Limb (tissue), 2 donors: ENCODE data around the gene IL21R.
"Not testable (repeated sequence)": the region's sequence is repeated elsewhere in the genome, so short reads cannot be mapped to it uniquely, and the experiment has no call there.

Source experiments
- DNase-seq, 2 donors: peaks; one replicate each; pipeline ENCODE4 v3.0.0-alpha.2; 2016; ENCODE audit errors: extremely low spot score in 2 of 2

Gene IL21R

GRCh38 chr16:27400751-27401620, 988 bp upstream of the IL21R start:
- DNase-seq, result no peak

GRCh38 chr16:27402569-27402963, 592 bp downstream of the IL21R start:
- DNase-seq, result no peak

GRCh38 chr16:27402964-27403600, 1.1 kb downstream of the IL21R start:
- DNase-seq, result no peak

- DNase-seq, result no peak
Observed at GRCh38 chr16:27403601-27403992, 1.6 kb downstream of the IL21R start.

- DNase-seq, result no peak
Observed at GRCh38 chr16:27404163-27404823, 2.3 kb downstream of the IL21R start.

- DNase-seq, result peak in 1 of 2 donors; percentile 34
Observed at GRCh38 chr16:27405546-27406451, 3.8 kb downstream of the IL21R start.

- no peak for DNase-seq
Observed at GRCh38 chr16:27406511-27407128, 4.6 kb downstream of the IL21R start.

- DNase-seq, result no peak
Observed at GRCh38 chr16:27407133-27407532, 5.2 kb downstream of the IL21R start.

GRCh38 chr16:27408012-27408601, 6.1 kb downstream of the IL21R start:
- no peak for DNase-seq

GRCh38 chr16:27408602-27409031, 6.6 kb downstream of the IL21R start:
- DNase-seq, result no peak

- DNase-seq, result not testable (repeated sequence)
Observed at GRCh38 chr16:27409958-27410357, 8.0 kb downstream of the IL21R start.

GRCh38 chr16:27410761-27411160, 8.8 kb downstream of the IL21R start:
- no peak for DNase-seq

GRCh38 chr16:27413956-27414355, 12.0 kb downstream of the IL21R start:
- DNase-seq, result no peak

- DNase-seq, result no peak
Observed at GRCh38 chr16:27414788-27415431, 12.9 kb downstream of the IL21R start.

GRCh38 chr16:27417047-27417671, 15.2 kb downstream of the IL21R start:
- no peak for DNase-seq

- no peak for DNase-seq
Observed at GRCh38 chr16:27421961-27422740, 20.2 kb downstream of the IL21R start.

- no peak for DNase-seq
Observed at GRCh38 chr16:27424772-27425498, 23.0 kb downstream of the IL21R start.

- no peak for DNase-seq
Observed at GRCh38 chr16:27425961-27426360, 24.0 kb downstream of the IL21R start.
